K562 (cell line): ENCODE data around the gene ANO10. TPM values are rescaled to one million over a fixed set of nuclear protein-coding genes. Genes with fewer than 3 reads are reported as not detected.

Source experiments
- ATAC-seq: fragments of 200-7000 bp; cut with Tn5 transposase; 3 replicates; pipeline ENCODE4 v1.9.1; 2020; ENCODE audit warnings: moderate library complexity
- BruUV-seq: library from RNA; stranded (reverse); fragments of 400-500 nt; replicated peaks from 2 replicates; lab custom pipeline; 2021; lab: Mats Ljungman, UMichigan
- CTCF ChIA-PET: fragments of 300-600 bp; formaldehyde crosslinking; extraction: SDS; loops from one replicate; lab custom pipeline; 2021; ENCODE audit warnings: low intra/inter-chr PET ratio; lab: Yijun Ruan, JAX
- POLR2A ChIA-PET: fragments of 300-600, 350-650 bp; sonication (Branson Sonifier 250); formaldehyde crosslinking; extraction: SDS; loops from one replicate; lab custom pipeline; 2021; ENCODE audit warnings: antibody characterized with exemption, inconsistent platforms; lab: Yijun Ruan, JAX
- DNase-seq, 4 experiments: peaks; one replicate each; pipeline versions ENCODE4 v3.0.0 to v3.0.0-alpha.2; 2011 to 2018; ENCODE audit warnings: low spot score in 3 of 4, mixed read lengths in 3 of 4; ENCODE audit errors: extremely low read depth in 1 of 4
- FAIRE-seq: peaks from 2 replicates; lab custom pipeline; 2011; peaks lifted over from hg19 to GRCh38; lab: Jason Lieb, UNC
- H2AFZ ChIP-seq: 2 replicates; pipeline ENCODE4 v1.6.0; 2011; ENCODE audit warnings: low read depth, low read length, control low read depth, inconsistent platforms
- H3K27ac ChIP-seq: fragments of 200-600 bp; 3 replicates; pipeline ENCODE4 v1.8.0; 2011; ENCODE audit warnings: low read depth, mild to moderate bottlenecking, control low read depth, inconsistent platforms, low read length, moderate library complexity, mixed read lengths; ENCODE audit errors: extremely low read depth
- H3K27me3 ChIP-seq, 2 experiments: fragments of 300-600 bp in 1 of 2; 2 replicates in 1 of 2; 3 replicates in 1 of 2; pipeline versions ENCODE4 v1.6.0 to v1.8.0; 2011; ENCODE audit warnings: inconsistent platforms in 2 of 2, low read length in 2 of 2, mild to moderate bottlenecking in 1 of 2, mixed read lengths in 1 of 2, moderate library complexity in 1 of 2; ENCODE audit not compliant: control insufficient read depth in 2 of 2, insufficient read depth in 2 of 2
- H3K36me3 ChIP-seq: fragments of 300-600 bp; 3 replicates; pipeline ENCODE4 v1.8.0; 2011; ENCODE audit warnings: mild to moderate bottlenecking, low read length, inconsistent platforms; ENCODE audit not compliant: control insufficient read depth, insufficient read depth
- H3K4me1 ChIP-seq, 2 experiments: fragments of 200-600 bp in 1 of 2; replicated peaks in 1 of 2; 2 replicates in 1 of 2; 3 replicates in 1 of 2; pipeline versions ENCODE4 v1.5.1 to v1.8.0; 2011; ENCODE audit warnings: inconsistent platforms in 2 of 2, low read length in 2 of 2, mild to moderate bottlenecking in 1 of 2, mixed read lengths in 1 of 2, moderate library complexity in 1 of 2; ENCODE audit not compliant: control insufficient read depth in 2 of 2, insufficient read depth in 2 of 2
- H3K4me2 ChIP-seq: 2 replicates; pipeline ENCODE4 v1.6.1; 2011; ENCODE audit warnings: low read length, control low read depth, inconsistent platforms, mixed read lengths; ENCODE audit not compliant: insufficient read depth
- H3K4me3 ChIP-seq: fragments of 200-600 bp; sonication (generic), shearing (Covaris generic); 2 replicates; pipeline ENCODE4 v1.5.1; 2016; ENCODE audit warnings: control low read depth, inconsistent platforms
- H3K79me2 ChIP-seq: fragments of 200-600 bp; 3 replicates; pipeline ENCODE4 v1.8.0; 2011; ENCODE audit warnings: low read length, inconsistent platforms; ENCODE audit not compliant: control insufficient read depth, insufficient read depth
- H3K9ac ChIP-seq, 2 experiments: 2 replicates each; pipeline versions ENCODE4 v1.6.0 to v1.6.1; 2011; ENCODE audit warnings: low read depth in 2 of 2, low read length in 2 of 2, control low read depth in 1 of 2, inconsistent platforms in 1 of 2, mild to moderate bottlenecking in 1 of 2, mixed read lengths in 1 of 2; ENCODE audit not compliant: insufficient read depth in 1 of 2
- H3K9me1 ChIP-seq: one replicate; pipeline ENCODE4 v1.6.0; 2011; ENCODE audit warnings: inconsistent platforms, mild to moderate bottlenecking, low read length, moderate library complexity; ENCODE audit not compliant: control insufficient read depth, insufficient read depth
- H3K9me3 ChIP-seq: replicated peaks from 2 replicates; pipeline ENCODE4 v1.5.1; 2011; ENCODE audit warnings: low read depth, low read length, inconsistent platforms; ENCODE audit not compliant: control insufficient read depth, insufficient read depth
- H4K20me1 ChIP-seq: replicated peaks from 2 replicates; pipeline ENCODE4 v1.6.1; 2011; ENCODE audit warnings: low read length, inconsistent platforms, mixed read lengths; ENCODE audit not compliant: control insufficient read depth, insufficient read depth
- CREM ChIP-seq: IDR thresholded peaks from 2 replicates; pipeline ENCODE4 v1.6.1; 2014; ENCODE audit warnings: antibody characterized with exemption, low read depth
- DPF2 ChIP-seq: fragments of 450-650 bp; IDR thresholded peaks from 2 replicates; pipeline ENCODE4 v1.6.1; 2016
- JUN ChIP-seq, 2 experiments: sonication (generic) in 1 of 2; formaldehyde crosslinking in 1 of 2; IDR thresholded peaks; 2 replicates each; pipeline versions ENCODE4 v1.6.1 to v1.8.0; 2012 to 2022; ENCODE audit warnings: borderline replicate concordance in 2 of 2, mild to moderate bottlenecking in 2 of 2, improper control_type of control experiment in 1 of 2, low read depth in 1 of 2, low read length in 1 of 2, missing genetic modification reagents in 1 of 2
- KDM1A ChIP-seq, 2 experiments: fragments of 450-650 bp; IDR thresholded peaks; 2 replicates each; pipeline ENCODE4 v1.6.1; 2016; ENCODE audit warnings: mild to moderate bottlenecking in 2 of 2
- SMARCE1 ChIP-seq: fragments of 450-650 bp; IDR thresholded peaks from 2 replicates; pipeline ENCODE4 v1.7.1; 2016; ENCODE audit warnings: mild to moderate bottlenecking
- ZNF584 ChIP-seq: fragments of 200-800 bp; sonication (Bioruptor generic); IDR thresholded peaks from 2 replicates; pipeline ENCODE4 v1.6.1; 2016; ENCODE audit warnings: low read depth, mild to moderate bottlenecking, missing genetic modification characterization, missing compliant biosample characterization
- ZNF76 ChIP-seq: fragments of 250-450 bp; sonication (Bioruptor Pico); IDR thresholded peaks from 2 replicates; pipeline ENCODE4 v1.4.0; 2020; ENCODE audit warnings: mild to moderate bottlenecking, moderate library complexity, borderline replicate concordance
- WGBS: fragments of 100-300 bp; shearing (Covaris generic); methylation state at CpG from one replicate; pipeline ENCODE4 v1.1.6; 2016; ENCODE audit warnings: low coverage, mixed read lengths; ENCODE audit not compliant: insufficient coverage; ENCODE audit errors: missing lambda C conversion rate; 5-methylcytosine and 5-hydroxymethylcytosine counted together
- in situ Hi-C: fragments of 300-500 bp; cut with MboI; formaldehyde crosslinking; loops from 4 replicates; pipeline ENCODE4 v1.15.0; 2018; ENCODE audit warnings: inconsistent platforms, mixed read lengths
- intact Hi-C: fragments of 100-400 bp; cut with micrococcal nuclease; formaldehyde crosslinking; loops from 2 replicates; pipeline ENCODE4 v1.14.2; 2022
- polyA plus RNA-seq, 8 experiments: library from polyadenylated mRNA; depleted of rRNA in 4 of 8; stranded (reverse) in 5 of 8; unstranded in 3 of 8; fragments of >200 nt; fragmentation: Nextera tagmentation in 2 of 8; fragmentation: Illumina TruSeq in 1 of 8; extraction: Ambion mirVana in 2 of 8; extraction: Trizol in 1 of 8; gene quantifications; 2 replicates each; pipeline versions ENCODE4 v1.2.1 to v1.2.3, GENCODE V29; 2011 to 2014; ENCODE audit warnings: inconsistent platforms in 1 of 8, missing spikeins in 1 of 8
- total RNA-seq, 7 experiments: library from RNA; depleted of rRNA in 6 of 7; stranded (reverse); fragments of >200 nt in 6 of 7; fragmentation: Illumina TruSeq in 2 of 7; extraction: Trizol in 2 of 7; gene quantifications; 2 replicates each; pipeline versions ENCODE4 v1.2.1 to v1.2.3, GENCODE V29; 2011 to 2021; ENCODE audit warnings: low replicate concordance in 1 of 7
- TF ChIP-seq, protein P1 (sequence below): sonication (generic); IDR thresholded peaks from 2 replicates; pipeline ENCODE4 v1.6.1; 2016
- TF ChIP-seq, protein P2 (sequence below), 2 experiments: fragments of 450-650 bp; formaldehyde crosslinking in 1 of 2; IDR thresholded peaks; 2 replicates each; pipeline versions ENCODE4 v1.4.0 to v1.6.1; 2014 to 2020; ENCODE audit warnings: mild to moderate bottlenecking in 2 of 2, borderline replicate concordance in 1 of 2, low read depth in 1 of 2
- TF ChIP-seq, protein P3 (sequence below): fragments of 450-650 bp; formaldehyde crosslinking; IDR thresholded peaks from 2 replicates; pipeline ENCODE4 v1.4.0; 2022; ENCODE audit warnings: mild to moderate bottlenecking, moderate library complexity

ANO10 gene
- total and polyA plus RNA-seq, 9 of the 15 experiments (the other 6 are each of a cell fraction or from before 2014, with no cell fraction given), result 6.4 to 46.0 (median 32.3) TPM

DNA sequence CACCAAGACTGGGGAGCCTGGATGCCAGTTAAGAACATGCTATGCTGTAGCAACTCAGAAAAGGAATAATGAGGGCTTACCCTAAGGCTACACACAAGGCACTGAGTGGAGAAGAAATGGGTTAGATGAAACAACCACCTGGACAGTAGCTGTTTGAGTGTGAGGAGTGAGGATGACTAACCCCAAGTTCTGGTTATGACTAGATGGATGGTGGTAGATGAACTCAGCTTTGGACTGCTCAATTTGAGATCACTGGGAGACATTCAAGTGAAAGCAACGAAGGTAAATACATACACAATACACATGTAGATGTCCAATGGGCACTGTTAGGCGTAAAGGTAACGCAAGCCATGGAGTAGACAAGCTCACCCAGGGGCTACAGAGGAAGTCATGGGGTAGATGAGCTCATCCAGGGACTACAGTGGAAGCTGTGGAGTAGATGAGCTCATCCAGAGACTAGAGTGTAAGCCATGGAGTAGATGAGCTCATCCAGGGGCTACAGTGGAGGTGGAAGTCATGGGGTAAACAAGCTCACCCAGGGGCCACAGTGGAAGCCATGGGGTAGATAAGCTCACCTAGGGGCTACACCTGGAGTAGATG lies 98.3 kb downstream of the ANO10 start:
- intact Hi-C loops (no loop called here), in situ Hi-C loops (no loop called here)
- FAIRE-seq (no peak), ATAC-seq (peak; percentile 84), DNase-seq (peak; percentile 19 to 55 (median 35))
- BruUV-seq, result no TSS peak
- no peaks in the 10 kb centered on the region for H4K20me1 ChIP-seq
- no peak overlapping the region for H3K4me3 ChIP-seq
- peaks cover 10 to 22% of the 10 kb centered on the region in 2 experiments for H3K4me1 ChIP-seq
- peak overlapping the region; percentile 84 for H3K27ac ChIP-seq
- ChIA-PET CTCF (no interaction called here), POLR2A (interaction anchor here (0.6 to 3.8 kb wide), 7 partner anchors 9 to 349 kb away, joined by 3 to 14 read pairs (median 3); no protein-coding TSS in a partner anchor)
- WGBS, result 75% methylated on average over 3 of the region's 3 CpGs
- peak overlapping the region in 1 of 2 experiments; percentile 56; a peak in 2 of 4 replicates for H3K9ac ChIP-seq
- H2AFZ ChIP-seq, result peak overlapping the region; percentile 10; the same call in 1 of the 2 replicates
- H3K9me3 ChIP-seq, result peaks cover 4% of the 10 kb centered on the region; the same call in 1 of the 2 replicates
- no peaks in the 10 kb centered on the region for H3K27me3 ChIP-seq
- H3K4me2 ChIP-seq, result peak overlapping the region; percentile 54
- H3K36me3 ChIP-seq, result peaks cover 10% of the 10 kb centered on the region; the same call in 1 of the 3 replicates
- H3K79me2 ChIP-seq, result no peaks in the 10 kb centered on the region
- peaks cover 3% of the 10 kb centered on the region for H3K9me1 ChIP-seq
- TF ChIP-seq ZNF584 (peak; percentile 48), DPF2 (peak; percentile 8), SMARCE1 (peak; percentile 69; the same call in 1 of the 2 replicates), CREM (peak; percentile 57; the same call in 1 of the 2 replicates), JUN (IDR thresholded peaks at IDR 0.05; ENCODE audit: borderline replicate concordance, low read depth, low read length) (peak; percentile 98), JUN (CRISPR knock-in tag; IDR thresholded peaks at IDR 0.05; ENCODE audit: borderline replicate concordance) (0 out of 2 replicates have a peak, but pooled peaks have one; percentile 31), ZNF76 (CRISPR knock-in tag) (no peak), KDM1A (IDR thresholded peaks at IDR 0.05) (0 out of 4 replicates have a peak, but pooled peaks of 1 of the 2 experiments have one; percentile 0)
- TF ChIP-seq, protein P1, sequence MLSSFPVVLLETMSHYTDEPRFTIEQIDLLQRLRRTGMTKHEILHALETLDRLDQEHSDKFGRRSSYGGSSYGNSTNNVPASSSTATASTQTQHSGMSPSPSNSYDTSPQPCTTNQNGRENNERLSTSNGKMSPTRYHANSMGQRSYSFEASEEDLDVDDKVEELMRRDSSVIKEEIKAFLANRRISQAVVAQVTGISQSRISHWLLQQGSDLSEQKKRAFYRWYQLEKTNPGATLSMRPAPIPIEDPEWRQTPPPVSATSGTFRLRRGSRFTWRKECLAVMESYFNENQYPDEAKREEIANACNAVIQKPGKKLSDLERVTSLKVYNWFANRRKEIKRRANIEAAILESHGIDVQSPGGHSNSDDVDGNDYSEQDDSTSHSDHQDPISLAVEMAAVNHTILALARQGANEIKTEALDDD, result peak; percentile 49; the same call in 1 of the 2 replicates
- TF ChIP-seq, protein P2, sequence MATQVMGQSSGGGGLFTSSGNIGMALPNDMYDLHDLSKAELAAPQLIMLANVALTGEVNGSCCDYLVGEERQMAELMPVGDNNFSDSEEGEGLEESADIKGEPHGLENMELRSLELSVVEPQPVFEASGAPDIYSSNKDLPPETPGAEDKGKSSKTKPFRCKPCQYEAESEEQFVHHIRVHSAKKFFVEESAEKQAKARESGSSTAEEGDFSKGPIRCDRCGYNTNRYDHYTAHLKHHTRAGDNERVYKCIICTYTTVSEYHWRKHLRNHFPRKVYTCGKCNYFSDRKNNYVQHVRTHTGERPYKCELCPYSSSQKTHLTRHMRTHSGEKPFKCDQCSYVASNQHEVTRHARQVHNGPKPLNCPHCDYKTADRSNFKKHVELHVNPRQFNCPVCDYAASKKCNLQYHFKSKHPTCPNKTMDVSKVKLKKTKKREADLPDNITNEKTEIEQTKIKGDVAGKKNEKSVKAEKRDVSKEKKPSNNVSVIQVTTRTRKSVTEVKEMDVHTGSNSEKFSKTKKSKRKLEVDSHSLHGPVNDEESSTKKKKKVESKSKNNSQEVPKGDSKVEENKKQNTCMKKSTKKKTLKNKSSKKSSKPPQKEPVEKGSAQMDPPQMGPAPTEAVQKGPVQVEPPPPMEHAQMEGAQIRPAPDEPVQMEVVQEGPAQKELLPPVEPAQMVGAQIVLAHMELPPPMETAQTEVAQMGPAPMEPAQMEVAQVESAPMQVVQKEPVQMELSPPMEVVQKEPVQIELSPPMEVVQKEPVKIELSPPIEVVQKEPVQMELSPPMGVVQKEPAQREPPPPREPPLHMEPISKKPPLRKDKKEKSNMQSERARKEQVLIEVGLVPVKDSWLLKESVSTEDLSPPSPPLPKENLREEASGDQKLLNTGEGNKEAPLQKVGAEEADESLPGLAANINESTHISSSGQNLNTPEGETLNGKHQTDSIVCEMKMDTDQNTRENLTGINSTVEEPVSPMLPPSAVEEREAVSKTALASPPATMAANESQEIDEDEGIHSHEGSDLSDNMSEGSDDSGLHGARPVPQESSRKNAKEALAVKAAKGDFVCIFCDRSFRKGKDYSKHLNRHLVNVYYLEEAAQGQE (IDR thresholded peaks at IDR 0.05; ENCODE audit: borderline replicate concordance), result 0 out of 2 replicates have a peak, but pooled peaks have one; percentile 23
- TF ChIP-seq, protein P2 (CRISPR knock-in tag; IDR thresholded peaks at IDR 0.05; ENCODE audit: low read depth), result no peak
- TF ChIP-seq, protein P3, sequence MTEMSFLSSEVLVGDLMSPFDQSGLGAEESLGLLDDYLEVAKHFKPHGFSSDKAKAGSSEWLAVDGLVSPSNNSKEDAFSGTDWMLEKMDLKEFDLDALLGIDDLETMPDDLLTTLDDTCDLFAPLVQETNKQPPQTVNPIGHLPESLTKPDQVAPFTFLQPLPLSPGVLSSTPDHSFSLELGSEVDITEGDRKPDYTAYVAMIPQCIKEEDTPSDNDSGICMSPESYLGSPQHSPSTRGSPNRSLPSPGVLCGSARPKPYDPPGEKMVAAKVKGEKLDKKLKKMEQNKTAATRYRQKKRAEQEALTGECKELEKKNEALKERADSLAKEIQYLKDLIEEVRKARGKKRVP, result peak; percentile 11; the same call in 1 of the 2 replicates
